Heart left ventricle (tissue), 16 donors: ENCODE results near the gene PHIP. TPM values are rescaled to one million over a fixed set of nuclear protein-coding genes. Genes with fewer than 3 reads are reported as not detected.

Source experiments
- ATAC-seq, 4 donors: fragments of 200-7000 bp; cut with Tn5 transposase; one replicate each; pipeline ENCODE4 v1.9.1; 2020 to 2022; ENCODE audit warnings: moderate library complexity in 4 of 4, mild to moderate bottlenecking in 3 of 4, moderate number of reproducible peaks in 1 of 4
- DNase-seq, 5 donors: peaks; one replicate each; pipeline ENCODE4 v3.0.0-alpha.2; 2020
- H3K27ac ChIP-seq, 12 donors: fragments of 200-600 bp; sonication (generic) in 4 of 12; one replicate each; pipeline versions ENCODE4 v1.5.0 to v1.8.0; 2016 to 2022; ENCODE audit warnings: mild to moderate bottlenecking in 2 of 12
- H3K27me3 ChIP-seq, 9 donors: fragments of 200-600 bp; sonication (generic) in 2 of 9; one replicate each; pipeline versions ENCODE4 v1.5.1 to v1.8.0; 2016 to 2022; ENCODE audit warnings: mild to moderate bottlenecking in 3 of 9
- H3K36me3 ChIP-seq, 9 donors: fragments of 200-600 bp; sonication (generic) in 2 of 9; one replicate each; pipeline versions ENCODE4 v1.5.0 to v1.8.0; 2018 to 2022; ENCODE audit warnings: mild to moderate bottlenecking in 2 of 9
- H3K4me1 ChIP-seq, 12 donors: fragments of 200-600 bp; sonication (generic) in 4 of 12; one replicate each; pipeline versions ENCODE4 v1.5.0 to v1.8.0; 2016 to 2022; ENCODE audit warnings: mild to moderate bottlenecking in 3 of 12
- H3K4me3 ChIP-seq, 12 donors: fragments of 200-600 bp; sonication (generic) in 4 of 12; one replicate each; pipeline versions ENCODE4 v1.5.0 to v1.8.0; 2017 to 2022; ENCODE audit warnings: mild to moderate bottlenecking in 9 of 12, moderate library complexity in 4 of 12
- H3K9me3 ChIP-seq, 12 donors: fragments of 200-600 bp; sonication (generic) in 4 of 12; one replicate each; pipeline versions ENCODE4 v1.5.0 to v1.8.0; 2016 to 2022; ENCODE audit warnings: mild to moderate bottlenecking in 1 of 12
- POLR2A ChIP-seq, 2 donors: fragments of 450-650 bp; IDR thresholded peaks; one replicate each; pipeline ENCODE4 v1.6.1; 2017; ENCODE audit warnings: antibody characterized with exemption in 2 of 2, mild to moderate bottlenecking in 2 of 2, moderate library complexity in 2 of 2
- WGBS, 4 donors: extraction: QIAGEN DNeasy Blood & Tissue Kit in 2 of 4; methylation state at CpG; one replicate each; pipeline versions ENCODE4 v1.1.5 to v1.1.7; 2013 to 2018; 5-methylcytosine and 5-hydroxymethylcytosine counted together
- intact Hi-C, 10 donors: fragments of 100-400 bp; cut with DNase I; formaldehyde crosslinking; loops; one replicate each; pipeline versions ENCODE4 v1.11.1 to v1.14.2; 2022
- polyA plus RNA-seq, 2 donors: library from polyadenylated mRNA; stranded (reverse); fragments of 200-250 nt; gene quantifications; one replicate each; pipeline ENCODE4 v1.2.3, GENCODE V29; 2013
- total RNA-seq, 9 donors: library from RNA; depleted of rRNA in 2 of 9; stranded (reverse); fragments of >200 nt in 2 of 9; fragmentation: NEBNext Ultra II Directional in 3 of 9; extraction: Animal tissue kit (Norgen Biotek cat#: 25700) in 3 of 9; gene quantifications; one replicate each; pipeline versions ENCODE4 v1.1.0 to v1.2.4, GENCODE V29; 2016 to 2023
- TF ChIP-seq, protein P1 (sequence below), 12 donors: fragments of 200-600 bp; sonication (generic) in 4 of 12; IDR thresholded peaks; one replicate each; pipeline versions ENCODE4 v1.5.0 to v1.8.0; 2018 to 2022; ENCODE audit warnings: antibody characterized with exemption in 12 of 12, mild to moderate bottlenecking in 5 of 12
- donor health status: ischemic (EF 13 %, LVEDD 7.1; RV severe dilation, severe dysfunction).
- donor health status: healthy with polysubstance abuse.
- donor health status: DM: no; HTN: yes; CAD: no.
- donor health status: DM: no; HTN: no; CAD: no.
- donor health status: ischemic (EF 25% LVEDD 6.9; RV normal size, moderate dysfunction).
- donor health status: ischemic (EF 25% LVEDD 5.7; RV mildly dilated, moderate dysfunction).
- donor health status: healthy.
- donor health status: DM: yes; HTN: yes; CAD: no.
- donor health status: ischemic (EF 35%, LVEDD 5.7; RV mildly dilated, moderate dysfunction).
- donor health status: nonischemic (EF 11% LVEDD 7.7; RV severe dilation, severe dysfunction).
- donor health status: DM: yes; HTN: yes; CAD: no.
- donor health status: PGD.
- donor health status: ischemic (EF 29% LVEDD 5.4; RV normal size, mild dysfunction).
- donor health status: nonischemic (EF 23%, LVEDD 6.1; RV moderate dilation, normal function).

PHIP gene
- total and polyA plus RNA-seq, 11 donors: 5.6 to 18.9 (median 12.5) TPM

DNA sequence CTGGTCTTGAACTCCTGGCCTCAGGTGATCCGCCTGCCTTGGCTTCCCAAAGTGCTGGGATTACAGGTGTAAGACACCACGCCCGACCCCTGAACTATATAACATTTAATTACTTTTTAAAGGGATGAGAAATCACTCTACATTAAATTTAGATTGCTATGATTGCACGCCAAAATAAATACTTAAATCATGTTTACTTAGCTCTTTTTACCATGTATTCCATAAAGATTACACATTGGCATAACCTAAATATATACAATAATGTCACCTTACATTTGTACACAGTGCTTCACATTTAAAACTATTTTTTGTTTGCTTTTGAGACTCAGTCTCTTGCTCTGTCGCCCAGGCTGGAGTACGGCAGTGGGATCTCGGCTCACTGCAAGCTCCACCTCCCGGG, 124.3 kb downstream of the PHIP start:
- DNase-seq: no peak
- WGBS, 4 donors: 95 to 99% (median 97%) methylated on average over 8 of the region's 8 CpGs
- TF ChIP-seq POLR2A (IDR thresholded peaks at IDR 0.05): no peak
- TF ChIP-seq, protein P1, sequence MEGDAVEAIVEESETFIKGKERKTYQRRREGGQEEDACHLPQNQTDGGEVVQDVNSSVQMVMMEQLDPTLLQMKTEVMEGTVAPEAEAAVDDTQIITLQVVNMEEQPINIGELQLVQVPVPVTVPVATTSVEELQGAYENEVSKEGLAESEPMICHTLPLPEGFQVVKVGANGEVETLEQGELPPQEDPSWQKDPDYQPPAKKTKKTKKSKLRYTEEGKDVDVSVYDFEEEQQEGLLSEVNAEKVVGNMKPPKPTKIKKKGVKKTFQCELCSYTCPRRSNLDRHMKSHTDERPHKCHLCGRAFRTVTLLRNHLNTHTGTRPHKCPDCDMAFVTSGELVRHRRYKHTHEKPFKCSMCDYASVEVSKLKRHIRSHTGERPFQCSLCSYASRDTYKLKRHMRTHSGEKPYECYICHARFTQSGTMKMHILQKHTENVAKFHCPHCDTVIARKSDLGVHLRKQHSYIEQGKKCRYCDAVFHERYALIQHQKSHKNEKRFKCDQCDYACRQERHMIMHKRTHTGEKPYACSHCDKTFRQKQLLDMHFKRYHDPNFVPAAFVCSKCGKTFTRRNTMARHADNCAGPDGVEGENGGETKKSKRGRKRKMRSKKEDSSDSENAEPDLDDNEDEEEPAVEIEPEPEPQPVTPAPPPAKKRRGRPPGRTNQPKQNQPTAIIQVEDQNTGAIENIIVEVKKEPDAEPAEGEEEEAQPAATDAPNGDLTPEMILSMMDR (IDR thresholded peaks at IDR 0.05): no peak
- no peaks in the 10 kb centered on the region for H3K4me1 ChIP-seq
- ATAC-seq: no peak
- no peaks in the 10 kb centered on the region for H3K27me3 ChIP-seq
- intact Hi-C loops: no loop called here
- peaks cover 0 to 20% (median 5%) of the 10 kb centered on the region in 12 donors for H3K9me3 ChIP-seq
- no peak overlapping the region for H3K4me3 ChIP-seq
- H3K27ac ChIP-seq: no peak overlapping the region
- peaks cover 4 to 100% (median 94%) of the 10 kb centered on the region in 9 donors for H3K36me3 ChIP-seq

- ATAC-seq: no peak
Observed at GRCh38 chr6:78952362-78952761, 125.7 kb downstream of the PHIP start.

GRCh38 chr6:78948785-78949184, 129.3 kb downstream of the PHIP start:
- Histone ChIP-seq H3K4me1 (no peaks in the 10 kb centered on the region), H3K27me3 (no peaks in the 10 kb centered on the region)

More at GRCh38 chr6:78952362-78952761, 125.7 kb downstream of the PHIP start:
- Histone ChIP-seq H3K36me3 (peaks cover 5 to 100% (median 95%) of the 10 kb centered on the region in 9 donors), H3K4me3 (no peak overlapping the region), H3K4me1 (no peaks in the 10 kb centered on the region), H3K27me3 (no peaks in the 10 kb centered on the region), H3K27ac (no peak overlapping the region), H3K9me3 (peaks cover 0 to 29% (median 10%) of the 10 kb centered on the region in 12 donors)
- TF ChIP-seq POLR2A (IDR thresholded peaks at IDR 0.05): no peak
- TF ChIP-seq, protein P1 (IDR thresholded peaks at IDR 0.05): no peak
- WGBS, 4 donors: 94 to 100% (median 97%) methylated on average over 1 of the region's 1 CpG
- intact Hi-C loops: no loop called here
- DNase-seq: no peak

DNA sequence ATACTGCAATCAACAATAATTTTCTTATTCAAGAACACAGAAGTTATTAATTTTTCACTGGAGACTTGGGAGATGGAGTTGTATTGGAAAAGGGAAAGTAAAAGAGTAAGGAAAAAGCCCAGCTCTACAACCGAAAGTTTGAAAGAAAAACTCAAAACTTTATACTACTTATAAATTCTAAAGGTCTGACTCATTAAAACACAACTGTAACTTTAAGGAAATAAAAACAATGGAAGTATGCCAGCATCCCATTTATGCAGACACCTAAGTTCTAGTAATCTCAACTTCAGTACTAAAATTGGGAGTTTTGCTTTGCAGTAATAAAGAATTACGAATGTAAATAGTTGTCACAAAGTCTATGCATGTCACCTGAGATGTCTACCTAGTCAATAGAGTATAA, 130.1 kb downstream of the PHIP start:
- H3K36me3 ChIP-seq: peaks cover 5 to 100% (median 99%) of the 10 kb centered on the region in 9 donors
- intact Hi-C loops: no loop called here
- H3K9me3 ChIP-seq: peaks cover 0 to 29% (median 10%) of the 10 kb centered on the region in 12 donors
- H3K4me3 ChIP-seq: no peak overlapping the region
- H3K4me1 ChIP-seq: no peaks in the 10 kb centered on the region
- no peak for ATAC-seq
- H3K27me3 ChIP-seq: no peaks in the 10 kb centered on the region
- TF ChIP-seq, protein P1 (IDR thresholded peaks at IDR 0.05): no peak
- TF ChIP-seq POLR2A (IDR thresholded peaks at IDR 0.05): no peak
- H3K27ac ChIP-seq: no peak overlapping the region
- WGBS, 4 donors: 95 to 97% (median 96%) methylated on average over 2 of the region's 2 CpGs
- DNase-seq: no peak

More at GRCh38 chr6:78948785-78949184, 129.3 kb downstream of the PHIP start:
- peaks cover 5 to 100% (median 99%) of the 10 kb centered on the region in 9 donors for H3K36me3 ChIP-seq
- H3K27ac ChIP-seq: no peak overlapping the region
- no peak overlapping the region for H3K4me3 ChIP-seq
- peaks cover 0 to 29% (median 10%) of the 10 kb centered on the region in 12 donors for H3K9me3 ChIP-seq
- intact Hi-C loops: no loop called here
- TF ChIP-seq, protein P1 (IDR thresholded peaks at IDR 0.05): no peak
- TF ChIP-seq POLR2A (IDR thresholded peaks at IDR 0.05): no peak
- WGBS, 4 donors: 94 to 98% (median 97%) methylated on average over 3 of the region's 3 CpGs
- no peak for DNase-seq
- no peak for ATAC-seq
